Skin of body (tissue), 2 donors: Measurements from ENCODE around the gene DPEP3. TPM values are rescaled to one million over a fixed set of nuclear protein-coding genes. Genes with fewer than 3 reads are reported as not detected.

ENCODE experiments used
- DNase-seq: peaks from one replicate; lab custom pipeline; 2025; lab: John Stamatoyannopoulos, UW
- total RNA-seq: library from RNA; depleted of rRNA; stranded (reverse); fragments of >200 nt; gene quantifications from one replicate; pipeline ENCODE4 v1.2.3, GENCODE V29; 2014

The DPEP3 gene
- total RNA-seq, 1 donor from 2014 or later, result not detected

DNA sequence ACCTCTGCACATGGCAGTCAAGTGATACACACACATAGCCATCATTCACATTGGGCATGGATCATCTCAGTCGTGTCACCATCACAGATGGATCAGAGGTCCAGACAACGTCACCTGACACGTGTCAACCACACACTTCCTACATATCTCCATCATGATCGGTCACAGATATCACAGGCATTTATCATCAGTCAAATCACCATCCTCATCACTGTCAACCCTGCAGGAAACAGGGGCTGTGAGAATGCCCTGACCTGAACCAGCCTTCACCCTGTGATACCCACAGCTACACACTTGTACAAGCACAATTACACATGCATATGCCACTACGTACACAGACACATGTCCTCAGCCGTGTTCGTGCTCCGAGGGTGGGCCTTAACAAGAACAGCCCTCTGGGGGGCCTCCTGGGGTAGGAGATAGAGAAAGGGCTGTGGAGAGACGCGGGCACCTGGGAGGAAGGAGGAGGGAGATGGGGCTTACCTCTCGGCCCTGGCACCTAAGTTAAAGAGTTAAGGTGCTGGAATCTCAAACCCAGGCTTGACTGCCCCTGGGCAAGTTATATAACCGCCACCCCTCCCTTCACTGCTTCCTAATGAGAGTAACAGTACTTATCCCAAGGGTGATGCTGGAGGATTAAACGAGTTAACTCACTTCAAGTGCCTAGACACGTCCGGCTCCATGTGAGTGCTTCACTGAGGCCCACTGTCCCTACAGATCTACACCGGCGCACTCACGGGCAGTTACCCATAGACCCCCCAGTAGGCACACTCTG, 12.9 kb downstream of the DPEP3 start:
- DNase-seq, result no peak

DNA sequence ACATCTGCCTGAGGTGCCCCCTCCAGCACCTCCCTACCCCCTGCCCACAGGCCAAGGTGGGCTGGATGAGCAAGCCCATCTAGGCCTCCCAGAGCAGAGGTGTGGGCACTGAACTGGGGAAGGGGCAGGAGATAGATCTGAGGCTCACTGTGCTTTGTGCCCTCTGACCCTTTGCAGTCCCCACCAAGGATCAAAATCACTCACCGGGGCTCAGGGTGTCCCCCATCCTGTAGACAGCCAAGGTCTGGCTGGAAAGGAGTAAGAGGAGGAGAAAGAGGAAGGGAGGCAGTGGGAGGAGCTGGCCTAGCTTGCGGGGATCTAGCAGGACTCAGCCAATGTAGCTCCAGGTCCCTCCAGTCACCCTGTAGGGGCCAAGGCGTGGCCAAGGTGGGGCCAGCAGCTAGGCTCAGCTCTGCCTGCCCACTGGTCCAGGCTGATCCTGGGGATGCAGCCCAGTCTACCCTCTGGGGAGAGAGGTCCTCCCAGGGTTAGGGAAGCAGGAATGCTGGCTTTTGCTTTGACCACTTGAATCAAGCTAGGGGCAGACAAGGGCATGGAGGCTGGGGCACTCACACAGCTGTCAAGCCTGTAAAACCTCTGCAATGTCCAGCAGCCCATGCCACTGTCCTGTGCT, 13.6 kb downstream of the DPEP3 start:
- DNase-seq, result no peak

DNA sequence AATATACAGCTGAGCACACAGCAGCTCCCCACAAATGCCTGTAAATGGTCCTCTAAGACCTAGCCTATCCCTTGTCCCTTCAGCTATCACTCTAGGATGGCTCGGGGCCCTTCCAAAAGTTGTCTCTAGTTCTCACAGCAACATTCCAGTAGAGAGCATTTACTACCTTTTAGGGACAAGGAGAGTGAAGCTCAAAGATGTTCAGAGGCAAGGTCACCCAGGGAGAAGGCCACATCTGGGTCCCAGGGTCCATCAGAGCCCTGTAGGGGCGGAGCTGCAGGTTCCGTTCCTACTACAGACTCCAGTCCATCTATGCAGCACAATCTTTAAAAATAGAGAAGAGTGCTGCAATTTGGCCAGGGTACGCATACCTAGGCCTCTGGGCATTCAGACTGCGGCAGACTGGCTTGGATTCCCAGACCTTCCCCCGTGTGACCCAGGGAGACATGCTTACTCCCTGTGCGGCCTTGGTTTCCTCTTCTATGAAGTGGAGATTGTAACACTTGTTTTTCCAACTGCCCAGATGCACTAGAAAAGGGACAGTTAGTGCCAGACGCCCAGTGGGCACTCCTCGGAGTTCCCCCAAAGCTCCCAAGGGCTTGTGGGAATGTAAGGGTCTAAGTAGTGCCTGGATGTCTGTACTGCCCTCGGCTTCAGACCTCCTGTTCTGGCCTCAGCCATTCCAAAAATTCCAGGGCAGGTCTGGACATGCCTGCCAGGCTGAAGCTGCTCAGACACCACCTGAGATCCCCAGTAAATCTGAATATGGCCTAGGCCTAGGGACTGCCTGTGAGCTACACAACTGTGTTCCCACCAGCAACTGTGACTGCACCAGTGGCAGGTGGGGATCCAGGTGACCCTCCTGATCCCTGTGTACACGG, 14.4 kb downstream of the DPEP3 start:
- no peak for DNase-seq

DNA sequence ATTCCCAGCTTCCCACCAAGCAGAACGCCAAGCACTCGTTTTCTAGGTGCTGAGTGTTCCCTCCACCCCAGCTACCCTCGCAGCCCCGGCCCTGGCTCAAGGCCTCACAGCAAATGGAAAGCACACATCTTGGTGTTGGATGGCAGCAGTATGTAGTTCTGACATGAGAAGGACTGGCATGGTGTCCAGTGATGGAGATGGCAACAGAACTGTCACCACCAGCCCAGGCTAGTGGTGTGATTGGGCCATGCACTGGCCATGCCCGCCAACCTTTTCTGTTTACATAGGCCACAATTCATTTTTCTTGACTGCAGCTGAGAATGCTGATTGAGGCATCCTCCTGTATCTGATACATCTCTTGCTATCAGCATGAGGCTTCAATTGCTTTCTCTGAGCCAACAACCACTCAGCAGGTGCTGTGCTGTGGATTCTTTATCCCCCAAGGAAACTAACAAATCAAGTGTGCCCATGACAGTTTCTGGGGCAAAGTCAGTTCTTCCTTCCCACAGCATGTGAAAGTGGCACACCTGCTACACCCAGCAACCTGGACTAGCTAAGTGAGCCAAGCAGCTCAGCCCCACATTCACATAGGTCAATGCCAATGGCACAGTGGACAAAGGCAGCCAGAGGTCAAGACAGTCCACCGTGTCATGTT, 15.7 kb downstream of the DPEP3 start:
- no peak for DNase-seq

DNA sequence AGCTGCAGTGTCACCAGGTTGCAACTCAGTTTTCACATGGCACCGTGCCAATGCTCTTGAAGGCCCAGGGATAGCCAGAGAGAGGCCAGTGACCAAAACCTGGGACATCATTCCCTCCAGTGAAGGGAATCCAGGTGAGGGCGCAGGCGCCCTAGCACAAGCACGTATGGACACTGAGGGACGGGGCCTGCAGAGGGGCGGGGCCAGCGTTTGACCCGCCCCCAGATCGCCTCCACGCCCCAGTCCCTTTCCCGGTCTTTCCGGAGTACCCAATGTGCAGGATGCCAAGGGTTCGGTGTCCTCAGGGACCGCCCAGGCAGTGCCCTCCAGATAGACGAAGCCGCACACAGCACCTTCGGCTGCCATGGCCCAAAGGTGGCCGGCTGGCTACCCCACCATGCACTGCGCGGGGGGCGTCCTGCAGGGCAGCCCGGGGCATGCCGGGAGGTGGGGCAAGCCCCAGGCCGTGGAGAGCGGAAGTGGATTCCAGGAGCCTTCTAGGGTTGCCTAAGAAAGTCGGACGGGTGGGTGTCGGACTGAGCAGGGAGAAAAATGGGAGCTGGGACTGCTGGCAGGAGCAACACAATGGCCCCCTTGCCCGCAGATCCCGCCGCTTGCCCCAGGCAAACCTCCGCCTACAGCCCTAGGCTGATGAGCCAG, 16.5 kb downstream of the DPEP3 start:
- DNase-seq, result no peak

DNA sequence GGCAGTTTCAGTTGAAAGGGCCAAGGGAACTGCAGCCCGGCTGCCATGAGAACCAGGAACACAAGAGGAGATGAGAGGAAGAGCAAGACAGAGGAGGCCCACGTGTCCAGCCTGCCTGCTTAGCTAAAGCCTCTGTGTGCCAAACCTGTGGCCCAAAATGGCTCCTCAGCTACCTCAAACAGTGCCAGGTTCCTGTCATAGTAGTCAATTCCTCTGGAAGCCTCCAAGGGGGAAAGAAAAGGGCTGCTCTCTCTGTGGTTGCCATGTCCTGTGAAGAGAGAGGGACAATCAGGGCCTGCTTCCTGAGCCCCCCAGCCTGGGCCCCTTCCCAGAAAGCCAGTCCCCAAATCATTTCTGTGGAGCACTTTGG, 17.0 kb downstream of the DPEP3 start:
- DNase-seq, result no peak

DNA sequence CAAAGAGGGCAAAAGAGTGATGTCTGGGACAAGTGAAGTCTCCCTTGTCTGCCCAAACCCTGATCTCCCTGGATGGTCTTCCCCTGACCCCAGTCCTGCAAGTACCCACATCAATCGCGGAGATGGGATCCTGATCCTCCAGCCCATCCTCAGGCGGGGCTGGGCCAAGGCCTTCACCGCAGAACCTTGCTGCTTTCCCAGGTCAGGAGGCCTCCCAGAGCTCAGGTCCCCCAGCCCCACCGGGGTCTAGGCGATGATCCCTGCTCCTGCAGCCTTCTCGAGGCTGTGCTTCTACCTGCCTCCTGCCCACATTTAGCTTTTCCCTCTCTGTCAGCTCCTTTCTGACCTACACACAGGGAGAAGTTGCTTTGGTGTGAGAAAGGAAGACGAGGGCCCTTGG, 18.2 kb downstream of the DPEP3 start:
- no peak for DNase-seq

DNA sequence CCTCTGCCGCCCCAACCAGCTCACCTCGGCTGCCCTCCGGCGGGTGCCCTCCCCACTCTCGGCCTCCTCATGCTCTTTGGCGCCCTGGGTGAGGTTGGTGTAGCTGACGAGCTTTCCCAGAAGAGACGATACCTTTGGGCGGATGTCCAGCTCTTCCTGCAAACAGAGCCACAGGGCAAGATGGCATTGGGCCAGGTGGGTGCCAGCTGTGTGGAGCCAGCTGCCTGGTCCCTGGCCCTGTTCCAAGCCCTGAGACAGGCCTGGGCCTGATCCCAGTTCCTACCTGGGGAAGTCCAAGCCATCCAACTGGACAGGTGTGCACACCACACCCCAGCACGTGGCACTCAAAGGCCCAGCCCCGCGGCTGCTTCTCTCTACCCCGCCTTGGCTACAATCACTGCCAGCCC, 18.7 kb downstream of the DPEP3 start:
- DNase-seq, result no peak

DNA sequence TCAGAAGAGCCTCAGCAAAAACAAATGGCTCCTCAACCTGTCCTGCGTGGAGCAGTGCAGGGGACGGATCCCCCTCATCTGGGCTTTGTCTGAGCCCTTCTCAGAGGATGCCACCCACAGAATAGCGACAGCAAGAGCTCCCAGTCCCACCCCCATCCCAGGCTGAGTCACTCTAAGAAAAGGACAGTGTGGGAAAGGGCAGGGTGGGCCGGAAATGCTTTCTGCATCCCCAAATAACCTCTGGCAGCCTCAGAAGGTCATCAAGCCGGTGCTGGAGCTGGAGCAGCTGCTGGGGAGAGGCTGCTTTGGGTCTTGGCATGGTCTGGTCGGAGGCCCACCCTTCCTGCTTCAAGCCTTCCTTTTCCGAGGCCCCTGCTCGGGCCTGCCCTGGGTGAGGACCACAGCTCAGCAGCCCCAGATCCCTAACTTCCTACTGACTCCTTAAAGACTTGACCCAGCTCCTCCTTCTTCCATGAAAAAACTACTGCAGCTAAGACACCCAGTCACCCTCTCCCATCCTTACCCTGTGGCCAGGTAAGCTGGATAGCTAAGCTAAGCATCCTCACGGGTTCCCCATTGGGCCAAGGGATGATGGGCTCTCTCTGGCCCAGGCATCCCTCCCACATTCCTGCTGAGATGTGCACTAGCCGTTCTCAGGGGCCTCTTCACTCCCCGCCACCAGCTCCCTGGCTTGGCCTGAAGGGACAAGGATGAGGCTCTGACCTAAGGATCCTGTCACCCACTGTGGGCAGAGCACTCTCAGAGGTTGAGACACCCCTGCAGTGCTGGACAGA, 20.6 kb downstream of the DPEP3 start:
- DNase-seq, result no peak

DNA sequence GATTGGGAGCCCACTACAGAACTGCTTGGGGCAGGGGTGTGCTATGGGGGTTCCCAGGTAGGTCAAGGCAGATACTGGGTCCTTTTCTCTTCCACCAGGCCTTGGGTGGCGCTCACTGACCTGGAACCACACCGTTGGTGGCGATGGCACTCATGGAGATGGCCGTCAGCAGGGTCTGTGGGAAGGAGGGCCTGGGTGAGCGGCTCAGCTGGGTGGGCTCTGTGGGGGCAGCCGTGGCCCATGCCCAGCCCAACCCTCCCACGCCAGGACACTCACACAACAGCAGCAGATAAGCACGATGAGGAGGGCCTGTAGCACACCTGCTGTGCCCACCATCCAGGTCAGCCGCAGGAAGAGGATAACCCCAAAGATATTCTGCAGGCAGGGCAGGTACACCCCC, 22.7 kb downstream of the DPEP3 start:
- DNase-seq, result no peak

DNA sequence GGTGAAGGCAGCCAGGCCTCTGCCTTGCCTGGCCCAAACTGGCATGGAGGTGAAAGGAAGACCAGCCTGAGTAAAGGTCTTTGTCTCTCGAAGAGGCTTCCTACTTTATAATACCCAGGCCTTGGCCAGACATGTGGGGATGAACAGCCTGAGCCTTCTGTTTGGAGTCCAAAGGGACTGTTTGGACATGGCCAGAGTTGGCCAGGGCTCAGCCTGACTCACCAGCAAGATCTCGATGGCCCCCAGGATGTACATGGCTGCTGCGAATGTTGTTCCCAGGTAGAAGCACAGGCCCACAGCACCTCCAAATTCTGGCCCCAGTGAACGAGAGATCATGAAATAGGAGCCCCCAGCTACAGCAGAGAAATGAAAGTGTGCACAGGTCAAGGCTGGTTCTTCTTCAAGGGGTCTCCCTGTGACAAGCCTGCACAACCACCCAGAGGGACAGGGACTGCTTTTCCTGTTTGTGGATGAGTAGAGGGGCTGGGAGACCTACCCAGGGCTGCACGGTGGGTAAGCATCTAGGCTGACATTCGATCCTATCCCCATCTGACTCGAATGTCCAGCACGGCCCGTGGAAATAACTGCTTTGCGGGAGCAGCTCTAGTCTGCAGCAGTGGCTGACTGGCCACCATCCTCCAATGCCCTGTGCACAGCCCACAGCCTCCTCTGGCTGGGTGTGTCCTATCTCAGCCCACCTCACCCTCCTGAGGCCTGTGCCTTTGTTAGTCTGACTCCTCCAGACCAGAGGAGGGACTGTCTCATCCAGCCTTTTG, 25.7 kb downstream of the DPEP3 start:
- DNase-seq, result no peak

DNA sequence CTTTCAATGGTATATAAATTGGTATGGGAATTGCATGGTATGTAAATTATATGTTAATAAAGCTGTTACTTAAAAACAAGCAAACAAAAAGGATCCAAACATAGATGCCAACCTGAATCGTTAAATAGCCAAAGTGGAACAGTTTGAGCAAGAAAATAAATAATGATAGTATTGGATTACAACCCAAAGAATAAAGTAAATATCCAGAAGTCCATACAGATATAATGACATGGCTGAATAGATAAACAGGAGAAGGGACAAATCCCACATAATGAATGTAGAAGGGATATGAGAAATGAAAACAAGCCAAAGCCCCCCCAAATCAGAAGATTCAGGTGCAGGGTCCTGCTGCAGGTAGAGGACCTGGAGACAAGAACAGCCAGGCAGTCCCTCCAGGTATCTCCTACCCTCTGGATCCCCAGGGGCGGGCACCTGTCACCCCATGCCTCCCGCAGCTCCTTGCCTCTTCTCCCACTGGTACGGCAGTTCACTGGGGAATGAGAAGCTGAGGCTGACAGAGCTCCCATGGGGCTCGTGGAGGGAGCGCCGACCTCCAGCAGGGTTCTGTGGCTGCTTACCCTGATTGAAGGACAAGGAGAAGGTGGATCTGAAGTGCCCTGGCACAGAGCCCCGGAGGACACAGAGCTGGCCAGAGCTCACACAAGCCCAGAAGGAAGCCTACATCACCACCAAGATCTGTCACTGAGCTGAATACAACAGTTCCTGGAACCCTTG, 26.5 kb downstream of the DPEP3 start:
- DNase-seq, result no peak

DNA sequence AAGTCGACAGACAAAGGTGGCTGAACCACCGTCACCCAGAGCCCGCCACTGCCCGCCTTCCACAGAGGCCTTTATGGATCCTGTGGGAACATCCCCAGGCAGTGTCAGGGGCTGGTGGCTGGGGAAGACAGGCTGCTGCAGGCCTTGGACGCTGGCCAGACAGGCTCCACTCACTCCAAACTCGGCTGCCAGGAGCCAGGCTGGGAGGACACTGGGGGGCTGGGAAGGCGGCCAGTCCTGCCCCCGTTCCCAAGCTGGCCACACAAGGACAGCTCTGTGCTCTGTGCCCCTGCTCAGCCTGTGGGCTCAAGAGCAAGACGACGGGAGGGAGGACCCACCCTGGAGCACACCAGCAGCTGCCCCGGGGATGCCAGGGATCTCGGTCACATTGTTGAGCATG, 28.8 kb downstream of the DPEP3 start:
- no peak for DNase-seq

DNA sequence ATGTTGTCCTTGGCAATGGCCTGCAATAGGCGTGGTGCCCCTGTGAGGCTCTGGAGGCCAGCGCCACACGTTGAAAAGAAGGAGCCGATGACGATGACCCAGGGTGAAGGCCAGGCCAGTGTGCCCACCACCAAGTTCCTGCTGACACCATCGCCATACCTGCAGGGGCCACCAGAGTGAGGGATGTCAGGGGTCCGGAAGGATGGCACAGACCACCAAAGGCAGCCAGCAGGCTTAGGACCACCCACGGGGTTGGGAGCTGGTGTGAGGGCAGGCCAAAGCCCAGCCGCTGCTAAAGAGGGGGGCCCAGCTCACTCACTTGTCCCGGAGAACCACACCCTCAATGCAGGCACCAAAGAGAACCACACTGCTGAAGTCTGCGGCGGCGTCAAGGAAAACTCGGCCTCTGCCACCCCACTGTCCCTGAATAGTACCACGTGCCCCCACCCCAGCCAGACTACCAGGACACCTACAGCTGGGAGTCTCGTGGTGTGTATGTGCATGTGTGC, 29.9 kb downstream of the DPEP3 start:
- DNase-seq, result no peak

DNA sequence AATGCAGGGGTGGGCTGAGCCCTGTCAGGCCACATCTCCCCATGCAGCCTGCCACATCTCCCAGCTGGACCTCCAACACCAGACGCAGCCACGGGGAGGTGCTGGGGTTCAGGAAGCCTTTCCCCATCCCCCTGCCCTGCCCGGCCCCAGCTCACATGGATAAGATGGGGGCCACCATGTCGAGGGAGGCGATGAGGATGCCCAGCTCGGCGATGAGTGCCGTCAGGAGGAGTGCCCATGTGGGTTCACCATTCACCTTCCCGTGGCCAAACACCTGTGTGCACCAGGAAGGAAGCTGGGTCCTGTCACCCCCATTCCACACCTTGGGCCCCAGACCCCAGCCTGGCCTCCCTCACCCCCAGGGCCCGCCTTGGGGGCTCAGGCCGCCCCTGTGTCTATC, 30.7 kb downstream of the DPEP3 start:
- DNase-seq, result no peak

DNA sequence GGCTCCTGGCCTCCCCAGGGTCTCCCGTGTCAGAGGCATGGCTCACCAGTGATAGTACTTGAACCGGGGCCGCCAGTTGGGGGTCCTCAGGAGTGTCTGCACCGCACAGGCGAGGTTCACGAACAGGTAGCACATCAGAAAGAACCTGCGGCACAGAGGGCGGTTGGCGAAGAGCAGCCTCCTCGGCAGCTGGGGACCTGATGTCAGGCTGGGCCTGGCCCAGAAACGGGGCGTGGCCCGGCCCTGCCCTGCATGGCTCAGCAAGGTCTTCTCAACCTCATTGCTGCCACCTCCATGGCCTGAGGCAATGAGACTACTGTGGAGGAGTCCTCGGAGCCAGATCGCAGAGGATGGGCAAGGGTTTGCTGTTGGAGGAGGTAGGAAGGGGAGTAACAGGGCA, 32.3 kb downstream of the DPEP3 start:
- DNase-seq, result no peak

DNA sequence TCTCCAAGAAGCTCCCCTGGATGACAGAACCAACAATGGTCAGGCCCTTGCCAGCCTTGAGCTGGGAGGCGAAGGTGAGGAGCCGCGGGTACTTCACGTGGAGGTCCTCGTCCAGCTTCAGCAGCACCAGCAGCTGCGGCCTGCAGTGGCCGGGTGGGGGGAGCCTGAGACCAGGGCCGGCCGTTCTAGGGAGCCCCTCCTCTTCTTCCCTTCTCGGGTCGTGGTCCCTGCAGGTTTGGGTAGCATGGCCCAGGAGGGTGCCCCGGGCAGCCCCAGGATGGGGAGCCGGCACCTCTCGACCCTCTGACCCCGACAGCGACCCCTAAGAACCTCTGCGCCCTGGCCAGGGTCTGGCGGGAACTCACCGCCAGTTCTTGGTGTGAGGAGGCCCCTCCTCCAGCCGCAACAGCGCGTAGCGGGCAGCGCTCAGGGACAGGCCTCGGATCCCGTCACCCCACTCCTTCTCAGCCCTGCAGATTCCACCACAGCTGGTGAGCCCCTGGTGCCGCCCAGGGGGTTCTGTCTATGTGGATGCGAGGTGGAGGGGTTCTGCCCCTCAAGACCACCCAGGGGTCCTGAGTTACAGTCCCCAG, 33.2 kb downstream of the DPEP3 start:
- no peak for DNase-seq

DNA sequence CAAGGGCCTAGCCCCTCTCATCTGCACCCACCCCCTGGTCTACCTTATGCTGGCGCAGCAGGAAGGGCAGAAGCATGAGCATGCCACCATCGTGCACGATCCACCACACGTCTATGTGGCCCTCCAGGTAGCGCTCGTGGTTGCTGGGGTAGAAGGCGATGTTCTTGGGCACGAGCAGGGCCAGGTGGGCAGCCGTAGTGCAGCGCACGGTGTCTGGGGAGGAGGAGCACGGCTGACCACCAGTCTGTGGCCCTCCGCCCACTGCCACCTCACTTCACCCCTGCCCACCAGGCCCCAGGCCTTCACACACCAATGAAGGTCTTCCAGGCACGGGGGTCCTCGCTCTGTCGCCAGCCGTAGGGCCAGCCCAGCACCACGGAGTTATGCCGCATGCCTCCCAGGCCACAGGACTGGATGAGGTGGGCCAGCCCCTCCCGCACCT, 34.1 kb downstream of the DPEP3 start:
- DNase-seq, result no peak
